ENCODE measurements around the gene RBMY1E.
"Not testable (repeated sequence)": the region's sequence is repeated elsewhere in the genome, so short reads cannot be mapped to it uniquely, and the experiment has no call there.

RBMY1E gene

GRCh38 chrY:21917932-21918331 lies at the start of gene RBMY1E:
TSS of gene RBMY1E (minus strand) at chrY:21918032. CDS start at chrY:21916054, 1,978 bp downstream.
- DNase-seq, result not testable (repeated sequence)

GRCh38 chrY:21894426-21894825 lies 23.4 kb downstream of the RBMY1E start, which contains the start of gene RBMY1D:
TSS of gene RBMY1D (minus strand) at chrY:21894526. CDS start at chrY:21892513, 2,013 bp downstream.
- not testable (repeated sequence) for DNase-seq

GRCh38 chrY:21869407-21870076 lies 48.3 kb downstream of the RBMY1E start:
- DNase-seq, result not testable (repeated sequence)
